NCI-H1694 treated with DMSO at 0.1 percent for 48 hours (cell line): Measurements from ENCODE around the gene NBEAL2.

Experiments
- DNase-seq: peaks from one replicate; lab custom pipeline; 2025; lab: John Stamatoyannopoulos, UW

The NBEAL2 gene, protein sequence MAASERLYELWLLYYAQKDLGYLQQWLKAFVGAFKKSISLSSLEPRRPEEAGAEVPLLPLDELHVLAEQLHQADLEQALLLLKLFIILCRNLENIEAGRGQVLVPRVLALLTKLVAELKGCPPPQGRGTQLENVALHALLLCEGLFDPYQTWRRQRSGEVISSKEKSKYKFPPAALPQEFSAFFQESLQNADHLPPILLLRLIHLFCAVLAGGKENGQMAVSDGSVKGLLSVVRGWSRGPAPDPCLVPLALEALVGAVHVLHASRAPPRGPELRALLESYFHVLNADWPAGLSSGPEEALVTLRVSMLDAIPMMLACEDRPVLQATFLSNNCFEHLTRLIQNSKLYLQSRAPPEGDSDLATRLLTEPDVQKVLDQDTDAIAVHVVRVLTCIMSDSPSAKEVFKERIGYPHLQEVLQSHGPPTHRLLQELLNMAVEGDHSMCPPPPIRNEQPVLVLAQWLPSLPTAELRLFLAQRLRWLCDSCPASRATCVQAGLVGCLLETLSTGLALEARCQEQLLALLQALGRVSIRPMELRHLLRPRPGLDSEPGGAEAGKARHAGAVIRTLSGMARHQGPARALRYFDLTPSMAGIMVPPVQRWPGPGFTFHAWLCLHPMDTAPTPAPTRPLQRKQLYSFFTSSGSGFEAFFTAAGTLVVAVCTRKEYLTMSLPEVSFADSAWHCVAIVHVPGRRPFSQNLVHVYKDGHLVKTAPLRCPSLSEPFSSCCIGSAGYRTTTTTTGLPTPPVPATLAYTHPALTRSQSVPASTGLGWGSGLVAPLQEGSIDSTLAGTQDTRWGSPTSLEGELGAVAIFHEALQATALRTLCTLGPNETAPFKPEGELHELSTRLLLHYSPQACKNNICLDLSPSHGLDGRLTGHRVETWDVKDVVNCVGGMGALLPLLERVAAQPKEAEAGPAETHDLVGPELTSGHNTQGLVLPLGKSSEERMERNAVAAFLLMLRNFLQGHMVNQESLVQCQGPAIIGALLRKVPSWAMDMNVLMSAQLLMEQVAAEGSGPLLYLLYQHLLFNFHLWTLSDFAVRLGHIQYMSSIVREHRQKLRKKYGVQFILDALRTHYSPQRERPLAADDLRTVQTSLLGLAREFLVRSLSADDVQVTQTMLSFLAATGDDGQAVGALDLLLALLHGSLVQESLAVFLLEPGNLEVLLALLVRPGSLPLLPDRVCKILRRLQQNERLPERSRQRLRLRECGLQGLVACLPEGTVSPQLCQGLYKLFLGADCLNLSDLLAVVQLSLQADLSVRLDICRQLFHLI (N-terminal part only)

DNA sequence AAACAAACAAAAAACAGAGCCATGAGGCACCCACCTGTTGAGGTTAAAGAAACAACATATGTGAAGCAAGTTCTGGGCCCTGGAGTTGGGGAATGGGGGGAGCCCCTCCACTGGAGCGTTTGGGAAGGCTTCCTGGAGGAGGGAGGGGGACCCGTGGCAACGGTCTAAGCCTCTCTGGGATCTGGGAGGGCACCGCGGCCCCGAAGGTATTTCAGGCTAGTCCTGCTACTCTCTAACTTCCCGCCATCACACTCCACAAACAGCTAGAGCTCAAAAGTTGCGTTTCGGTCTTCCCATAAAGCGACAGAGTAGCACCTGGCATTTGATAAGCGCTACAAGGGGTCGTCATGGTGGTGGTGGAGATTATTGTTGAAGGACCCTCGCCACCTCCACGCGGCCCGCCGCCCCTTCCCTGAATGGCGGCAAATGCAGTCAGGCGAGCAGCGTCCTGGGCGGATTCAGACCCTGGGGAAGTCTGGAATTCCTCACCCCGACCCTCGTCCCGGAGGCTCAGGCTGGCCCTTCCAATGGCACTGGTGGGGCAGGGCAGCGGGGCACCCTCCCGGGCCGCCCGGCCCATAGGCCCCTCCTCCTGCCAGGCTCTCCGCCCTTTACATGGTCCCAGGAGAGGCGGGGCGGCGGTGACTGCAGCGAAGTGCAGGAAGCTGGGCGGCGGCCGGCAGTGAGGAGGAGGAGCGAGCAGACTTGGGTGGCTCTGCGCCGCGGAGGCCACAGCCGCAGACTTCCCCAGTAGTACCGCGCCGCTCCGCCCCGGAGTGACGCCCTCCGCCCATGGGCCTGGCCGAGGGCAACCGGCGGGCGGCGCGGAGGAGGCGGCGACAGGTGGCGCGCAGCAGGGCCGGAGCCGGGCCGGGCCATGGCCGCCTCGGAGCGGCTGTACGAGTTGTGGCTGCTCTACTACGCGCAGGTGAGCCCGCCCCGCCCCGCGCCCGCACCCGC, at the start of gene NBEAL2:
NBEAL2 (plus strand) TSS at position 682 of the 960 bp plus-strand sequence; CDS start at position 878, 196 bp downstream.
- peak; percentile 73 for DNase-seq

DNA sequence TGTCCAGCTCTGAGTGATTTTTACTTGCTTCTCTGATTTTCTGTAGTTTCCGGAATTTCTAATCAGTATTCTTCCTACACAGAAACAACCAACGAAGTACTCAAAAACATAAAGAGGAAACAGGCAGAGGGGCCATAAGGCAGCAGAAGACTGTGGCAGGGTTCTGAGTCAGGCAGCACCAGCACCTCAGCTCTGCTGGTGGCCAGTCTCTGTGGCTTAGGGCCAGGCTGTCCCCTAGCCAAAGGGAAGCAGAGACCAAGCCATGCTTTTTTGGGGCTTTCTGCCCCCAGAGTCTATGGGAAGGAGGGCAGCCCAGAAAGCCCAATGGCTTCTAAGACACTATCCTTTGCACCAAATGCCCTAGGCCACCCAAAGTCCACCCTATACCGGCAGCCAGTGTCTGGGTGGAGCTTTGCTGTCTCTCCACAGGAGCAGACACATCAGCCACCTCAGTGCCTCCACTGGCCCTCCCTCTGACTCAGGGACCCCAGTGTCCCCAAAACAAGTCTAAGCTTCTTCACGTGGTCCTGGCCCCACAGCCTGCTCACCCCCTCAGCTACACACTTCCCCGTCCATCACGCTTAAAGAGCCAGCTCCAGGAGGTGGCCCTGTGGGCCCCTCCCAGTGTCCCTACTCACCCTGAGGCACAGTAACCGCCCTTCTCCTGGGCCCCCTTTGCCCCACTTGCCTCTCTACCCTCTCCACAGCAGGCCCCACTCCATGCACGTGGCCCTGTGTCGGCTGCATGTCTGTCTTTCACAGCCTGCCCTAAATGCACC, 49.1 kb upstream of the NBEAL2 start:
- DNase-seq: no peak

DNA sequence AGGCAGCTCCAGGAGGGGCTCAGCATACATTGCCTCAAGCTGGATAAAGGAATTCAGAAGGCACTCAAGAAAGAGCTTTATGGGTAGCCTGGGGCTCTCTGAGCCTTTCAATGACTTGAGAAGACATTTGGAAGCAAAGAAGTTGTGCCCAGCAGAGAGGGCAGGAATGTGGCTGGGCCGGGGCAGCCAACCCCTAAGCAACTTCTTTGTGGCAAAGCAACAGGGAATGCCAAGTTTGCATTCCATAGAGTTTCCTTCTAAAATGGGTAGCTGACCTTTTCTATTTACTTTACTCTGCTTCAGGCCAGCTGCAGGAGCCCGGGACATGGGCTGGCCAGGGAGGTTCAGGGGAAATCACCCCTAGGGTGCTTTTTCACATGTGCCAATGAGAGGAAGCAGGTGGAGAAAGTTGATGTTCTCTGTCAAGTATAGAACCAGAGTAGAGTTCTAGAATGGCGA, 48.5 kb upstream of the NBEAL2 start:
- no peak for DNase-seq

DNA sequence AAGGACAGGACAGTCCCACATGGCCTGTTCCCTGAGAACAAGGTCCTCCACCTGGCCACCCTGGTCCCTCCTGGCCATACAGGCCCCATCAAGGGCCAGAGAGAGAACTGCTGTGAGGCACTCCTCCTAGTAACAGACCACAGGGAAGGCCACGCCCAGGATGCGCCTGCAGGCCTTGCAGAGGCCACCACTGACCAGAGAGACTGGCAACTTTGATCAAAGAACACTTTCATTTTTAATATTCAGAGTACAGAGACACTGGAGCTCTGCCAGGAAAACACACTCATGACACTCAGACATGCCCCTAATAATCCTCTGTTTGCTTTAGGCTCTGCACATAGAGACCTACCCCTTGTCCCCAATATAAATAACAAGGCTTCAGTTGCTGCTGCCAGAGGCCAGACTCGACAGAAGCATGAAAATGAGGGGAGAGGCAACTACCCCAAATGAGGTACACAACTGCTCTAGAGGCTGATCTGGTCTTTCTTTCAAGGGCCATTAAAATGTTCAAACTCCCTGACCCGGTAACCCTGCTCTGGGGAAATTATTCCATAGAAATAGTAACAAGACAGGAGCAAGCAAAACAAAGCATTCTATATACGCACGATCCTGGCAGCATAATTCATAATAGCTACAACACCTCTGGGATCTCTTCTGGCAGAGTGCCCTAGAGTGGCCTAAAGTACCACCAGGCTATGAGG, 47.7 kb upstream of the NBEAL2 start:
- DNase-seq: no peak

DNA sequence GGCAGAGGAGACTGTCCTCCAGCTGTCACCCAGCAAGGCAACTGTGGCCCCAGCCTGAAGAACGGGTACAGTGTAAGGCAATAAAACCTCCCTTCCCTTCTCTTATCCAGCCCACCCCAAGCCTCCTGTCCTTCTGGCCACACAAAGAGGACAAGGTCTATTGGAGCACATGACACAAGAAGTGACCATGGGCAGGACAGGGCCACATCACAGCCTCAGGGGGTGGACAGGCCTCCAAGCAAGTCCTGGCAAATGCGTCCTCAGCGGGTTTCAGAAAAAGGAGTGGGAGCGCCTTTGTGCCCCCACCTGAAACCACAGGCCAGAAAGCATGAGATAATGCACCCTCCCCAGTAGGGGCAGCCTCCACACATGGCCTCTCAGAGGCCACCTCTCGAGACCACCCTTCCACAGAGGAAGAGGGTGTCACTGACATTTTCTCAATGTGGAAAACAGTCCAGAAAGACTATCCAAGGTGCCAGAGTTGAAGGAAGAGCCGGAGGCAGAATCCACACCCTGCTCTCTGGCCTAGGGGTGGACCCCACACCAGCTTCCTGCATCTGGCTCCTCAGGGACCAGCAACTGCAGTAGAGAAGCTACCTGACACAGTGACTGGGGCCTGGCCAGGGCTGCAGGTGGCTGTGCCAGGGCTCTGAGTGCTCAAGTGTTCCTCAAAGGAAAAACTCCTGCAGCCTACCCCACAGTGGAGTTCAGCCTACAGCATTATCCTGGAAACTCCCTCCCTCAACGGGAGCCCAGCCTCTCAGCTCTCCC, 46.8 kb upstream of the NBEAL2 start:
- no peak for DNase-seq

DNA sequence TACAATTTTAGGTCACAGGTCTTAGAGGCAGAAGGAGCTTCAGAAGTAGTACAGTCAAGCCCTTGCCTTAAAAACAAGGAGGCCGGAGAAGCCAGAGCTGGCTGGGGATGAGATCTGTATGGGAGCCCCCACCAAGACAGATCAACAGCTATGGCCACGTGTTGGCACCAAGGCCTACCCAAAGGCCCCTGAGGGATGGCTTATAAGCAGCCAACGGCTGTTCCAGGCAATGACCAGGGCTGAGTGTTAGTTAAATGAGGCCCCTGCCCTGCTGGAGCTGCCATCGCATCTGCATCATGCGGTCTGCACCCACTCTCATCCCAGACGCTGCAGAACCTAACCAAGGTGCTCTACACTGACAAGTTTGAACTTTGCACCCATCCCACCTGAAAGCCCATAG, 46.2 kb upstream of the NBEAL2 start:
- DNase-seq: no peak

DNA sequence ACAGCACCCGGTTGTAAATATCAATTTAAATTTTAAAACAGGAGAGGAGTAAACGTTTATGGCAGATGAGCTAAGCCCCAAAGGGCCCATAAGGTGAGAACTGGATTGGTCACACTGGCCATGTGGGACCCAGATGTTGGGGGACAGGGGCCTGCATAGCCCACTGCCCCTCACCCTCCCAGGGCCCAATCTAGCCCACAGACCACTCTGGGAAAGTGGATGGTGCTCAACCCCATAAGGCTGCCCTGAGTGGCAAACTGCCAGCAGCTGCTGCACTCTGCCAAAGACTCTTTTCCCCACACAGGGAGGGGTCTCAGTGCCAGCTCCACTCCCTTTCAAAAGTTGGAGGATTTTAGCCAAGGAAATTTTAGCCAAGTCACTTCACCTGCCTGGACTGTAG, 45.4 kb upstream of the NBEAL2 start:
- no peak for DNase-seq

DNA sequence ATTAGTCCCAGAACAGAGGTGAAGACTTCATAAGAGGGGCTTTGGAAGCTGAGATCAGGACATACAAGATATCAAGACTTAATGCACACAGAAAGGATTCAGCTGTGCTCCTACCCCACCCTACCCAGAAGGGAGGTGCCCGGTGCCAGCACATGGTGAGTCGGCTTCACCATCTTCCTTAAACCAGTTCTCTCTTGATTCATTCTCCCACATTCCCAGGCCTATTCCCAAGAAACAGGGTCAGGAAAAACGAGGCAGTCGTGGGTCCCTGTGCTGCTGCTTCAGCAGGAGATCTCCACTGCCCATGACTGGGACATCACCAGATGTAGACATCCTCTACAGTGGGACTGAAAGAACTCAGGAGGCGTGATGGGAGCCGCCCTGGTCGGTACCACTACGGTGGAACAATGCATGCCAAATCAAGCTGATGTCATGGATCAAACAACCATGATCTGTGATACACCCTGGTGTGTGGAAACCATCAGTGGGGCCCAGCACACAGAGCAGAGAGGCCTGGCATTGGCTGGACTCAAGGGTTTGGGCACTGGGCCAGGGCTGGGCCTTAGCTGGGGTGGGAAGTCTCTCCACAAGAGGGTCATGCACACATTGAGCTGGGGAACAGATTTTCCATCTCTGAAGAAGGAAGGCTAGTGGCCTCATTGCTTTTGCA, 44.8 kb upstream of the NBEAL2 start:
- DNase-seq: no peak

DNA sequence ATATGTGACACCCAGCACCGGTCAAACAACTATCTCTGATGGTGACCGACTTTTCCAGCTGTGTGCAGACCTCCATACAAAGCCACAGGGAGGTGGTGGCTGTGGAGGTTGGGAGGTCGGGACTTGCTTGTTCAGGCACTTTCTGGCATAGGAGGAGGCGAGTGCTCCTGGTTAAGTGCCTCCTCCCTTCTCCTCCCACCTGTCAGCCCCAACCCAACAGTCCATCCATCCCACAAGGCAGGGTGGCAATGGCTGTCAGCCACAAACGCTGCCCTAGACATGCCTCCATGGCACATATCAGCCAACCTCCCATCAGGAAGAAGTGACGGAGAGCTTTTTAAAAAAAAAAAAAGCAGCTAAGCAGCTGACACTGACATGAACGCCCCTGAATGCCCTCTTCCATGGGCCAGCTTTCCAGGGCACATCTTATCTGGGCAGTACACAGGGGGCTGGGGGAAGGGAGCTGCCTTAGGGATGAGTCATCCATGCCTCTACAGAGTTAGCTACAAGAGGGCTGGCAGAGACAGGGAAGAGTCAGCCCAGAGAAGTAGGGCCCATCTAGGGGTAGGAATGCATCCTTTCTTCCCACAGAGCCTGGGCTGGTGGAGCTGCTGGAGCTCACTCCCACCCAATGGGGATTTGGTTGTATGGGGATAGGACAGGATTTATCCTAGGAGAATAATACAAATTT, 44.2 kb upstream of the NBEAL2 start:
- DNase-seq: no peak

DNA sequence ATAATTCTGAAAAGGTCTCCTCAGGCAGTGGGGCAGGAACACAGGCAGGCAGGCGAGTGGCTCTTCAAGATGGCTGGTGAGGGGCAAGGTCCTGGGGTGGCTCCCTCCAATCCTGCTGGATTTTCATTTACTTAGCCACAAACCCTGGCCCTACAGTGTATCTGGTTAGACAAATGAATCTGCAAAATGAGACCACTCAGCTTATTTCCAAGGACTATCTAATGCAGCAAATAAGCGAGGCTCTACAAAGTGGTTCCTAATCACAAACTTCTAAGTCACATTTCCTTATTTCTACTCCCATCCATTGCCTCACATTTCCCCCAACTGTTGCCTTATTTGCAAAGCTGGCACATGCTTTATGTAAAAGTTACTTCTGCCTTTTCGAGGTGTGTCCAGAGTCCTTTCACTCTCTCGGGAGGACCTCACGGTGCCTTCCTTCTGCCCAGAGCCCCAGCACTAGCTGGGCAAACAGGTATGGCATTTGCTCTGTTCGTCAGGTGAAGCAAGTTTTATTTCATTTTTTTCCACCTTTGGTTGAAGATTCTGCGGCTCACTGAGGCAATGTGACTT, 43.4 kb upstream of the NBEAL2 start:
- no peak for DNase-seq

DNA sequence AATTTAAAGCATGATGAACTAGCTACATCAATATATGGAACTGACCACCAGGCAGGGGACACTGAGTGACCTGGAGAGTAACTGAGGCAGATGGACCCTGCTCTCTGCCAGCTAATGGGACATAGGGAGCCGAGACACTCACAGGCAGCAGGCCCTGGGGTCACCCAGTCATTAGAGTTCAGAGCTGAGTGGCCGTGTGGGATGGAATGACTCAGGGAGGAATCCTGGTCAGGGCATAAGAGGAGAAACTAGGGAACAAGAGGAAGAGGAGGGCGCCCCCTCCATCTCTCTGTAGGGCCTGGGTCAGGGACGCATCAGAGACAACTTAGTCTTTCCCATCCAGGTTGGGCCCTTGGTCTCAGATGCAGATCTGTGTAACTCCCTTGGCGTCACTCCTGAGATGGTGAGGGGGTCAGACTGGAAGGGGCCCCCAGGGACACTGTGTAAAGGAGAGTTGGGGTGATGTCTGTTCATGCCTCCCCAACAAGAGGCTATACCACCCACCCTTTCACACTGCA, 42.7 kb upstream of the NBEAL2 start:
- no peak for DNase-seq

DNA sequence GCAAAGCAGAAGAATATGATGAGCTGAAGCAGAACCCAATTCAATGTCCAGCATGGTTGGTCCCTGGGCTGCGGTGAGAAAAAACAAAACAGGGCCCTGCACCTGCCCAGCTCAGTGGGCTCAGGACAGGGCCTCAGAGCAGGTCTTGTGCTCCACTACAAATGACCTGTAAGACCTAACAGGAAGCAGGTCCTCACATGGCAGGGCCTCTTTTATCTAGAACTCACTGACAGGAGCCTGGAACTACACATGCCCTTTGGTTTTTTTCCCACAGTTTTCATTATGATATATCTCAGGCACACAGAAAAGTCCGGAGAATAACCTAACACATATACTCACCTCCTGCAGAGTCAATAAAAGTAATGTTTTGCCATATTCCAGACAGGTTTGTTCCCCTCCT, 41.3 kb upstream of the NBEAL2 start:
- DNase-seq: no peak

DNA sequence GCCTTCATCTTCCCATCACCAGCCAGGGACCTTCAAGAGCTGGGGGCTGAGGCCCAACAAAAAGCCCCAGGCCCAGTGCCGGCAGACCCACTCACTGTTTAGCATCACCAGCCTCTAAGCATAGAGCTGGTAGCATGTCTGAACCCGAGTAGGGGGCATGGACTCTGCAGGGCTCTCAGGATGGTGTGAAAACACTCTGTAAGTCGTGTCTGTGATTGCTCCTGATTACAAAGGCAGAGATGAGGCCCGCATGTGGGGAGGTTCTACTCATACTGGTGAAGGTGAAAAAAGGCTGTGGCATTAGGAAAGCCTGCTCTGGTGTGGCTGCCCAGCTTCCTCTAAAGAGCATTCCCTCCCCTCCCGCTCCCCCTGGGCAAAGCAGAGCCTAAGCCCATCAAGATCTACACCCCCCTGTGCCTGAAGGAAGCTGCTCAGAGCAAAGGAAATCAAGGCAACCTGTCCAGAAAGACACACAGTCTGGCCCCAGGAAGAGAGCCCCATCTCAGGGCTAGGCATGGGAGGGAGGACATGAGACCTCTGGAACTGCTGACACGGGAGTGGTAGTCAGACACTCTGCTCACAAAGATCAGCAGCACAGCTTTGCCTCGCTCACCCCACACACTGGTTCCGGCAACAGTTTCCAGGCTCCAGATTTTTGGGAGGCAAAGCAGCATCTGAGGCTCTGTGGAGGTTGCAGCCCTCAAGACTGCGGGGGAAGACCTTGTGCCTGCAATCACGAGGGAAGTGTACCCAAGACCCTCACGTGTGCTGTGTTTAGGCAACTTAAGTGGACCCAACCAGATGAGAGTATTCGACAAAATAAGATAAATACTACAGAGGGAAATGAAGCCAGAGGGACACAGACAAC, 39.7 kb upstream of the NBEAL2 start:
- DNase-seq: no peak

DNA sequence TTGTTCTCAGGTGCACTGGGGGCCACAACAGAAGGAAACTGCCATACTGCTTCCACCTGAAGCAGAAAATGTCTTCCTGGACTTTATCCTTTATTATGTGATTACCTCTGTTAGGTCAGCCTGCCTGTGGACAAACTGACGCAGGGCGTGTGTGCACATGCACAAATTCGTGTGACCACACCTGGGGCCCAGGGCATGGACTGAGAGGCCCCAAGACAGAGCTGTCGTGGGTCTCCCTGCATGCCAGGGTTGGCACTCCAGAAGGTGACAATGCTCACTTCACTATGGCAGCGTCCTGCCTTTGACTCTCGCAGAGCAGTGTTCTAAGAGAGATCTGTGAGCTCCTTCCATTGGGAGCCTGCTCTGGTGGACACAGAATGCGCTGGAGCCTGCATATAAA, 37.4 kb upstream of the NBEAL2 start:
- no peak for DNase-seq

DNA sequence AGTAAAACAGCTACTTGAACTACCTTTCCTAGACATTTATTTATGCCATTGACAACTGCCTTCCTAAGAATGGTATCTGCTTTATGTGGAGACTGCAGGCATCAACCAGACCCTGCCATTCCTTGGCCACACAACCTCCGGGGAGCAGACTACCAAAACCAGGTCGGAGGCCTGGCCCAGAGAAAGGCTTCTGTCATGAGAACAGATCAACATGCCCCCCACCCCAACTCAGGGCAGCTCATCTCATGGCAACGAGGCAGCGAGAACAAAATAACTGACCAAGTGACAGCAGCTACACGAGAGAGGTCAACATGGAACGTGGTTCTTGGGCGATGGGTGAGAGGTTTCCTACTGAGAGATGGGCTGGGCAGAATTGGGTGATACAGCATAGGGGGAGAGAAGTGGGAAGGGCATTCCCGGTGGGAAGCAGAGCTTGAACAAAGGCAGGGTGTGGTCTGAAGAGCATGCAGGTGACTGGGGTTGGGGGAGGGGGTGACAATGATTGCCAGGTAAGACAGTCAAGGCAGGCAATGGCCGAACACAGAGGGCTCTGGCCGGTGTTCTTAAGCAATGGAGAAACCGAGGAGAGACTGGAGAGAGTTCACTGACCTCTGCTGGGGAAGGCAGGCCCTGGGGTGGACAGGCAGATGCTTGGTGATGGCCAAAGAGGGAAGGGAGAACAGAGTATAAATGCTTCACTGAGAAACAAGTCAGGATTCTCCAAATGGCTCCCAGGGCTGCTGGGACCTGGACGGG, 36.8 kb upstream of the NBEAL2 start:
- DNase-seq: no peak
